ENCODE data around the gene WIZ.
"Not testable (repeated sequence)": the region's sequence is repeated elsewhere in the genome, so short reads cannot be mapped to it uniquely, and the experiment has no call there.

The WIZ gene

DNA sequence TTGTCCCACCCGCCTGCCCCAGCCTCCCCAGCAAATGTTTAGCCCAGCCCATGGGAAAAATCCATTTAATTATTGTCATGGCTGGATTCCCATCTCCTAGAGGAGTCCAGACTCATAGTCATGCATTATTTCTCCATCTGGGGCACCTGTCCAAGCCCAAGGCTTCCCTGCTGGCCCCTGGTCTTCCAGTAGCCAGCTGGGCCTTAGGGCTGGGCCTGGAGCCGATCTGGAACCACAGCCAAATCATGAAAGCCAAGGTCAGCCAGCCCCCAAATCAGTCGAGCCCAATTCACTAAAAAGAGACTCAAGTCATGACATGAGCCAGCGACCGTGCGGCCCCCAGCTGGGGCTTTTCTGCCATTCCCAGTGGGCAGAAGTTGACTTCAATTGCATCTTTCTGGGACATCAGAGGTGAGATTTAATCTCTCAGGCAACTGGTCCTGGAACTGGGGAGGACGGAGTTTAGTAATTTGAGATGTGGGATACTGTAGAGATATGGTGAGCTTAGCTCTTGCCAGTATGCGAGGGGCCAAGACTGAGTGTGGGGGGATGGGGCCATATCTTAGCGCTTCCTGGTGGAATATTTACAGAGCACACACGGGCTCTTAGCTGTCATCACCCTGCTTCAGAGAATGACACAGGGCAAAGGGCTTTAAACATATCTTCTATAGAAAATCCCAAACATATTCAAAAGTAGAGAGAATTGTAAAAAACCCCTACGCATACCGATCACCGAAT is 38.9 kb upstream of the WIZ start:
- no peak for DNase-seq
- Histone ChIP-seq H3K36me3 (no peaks in the 10 kb centered on the region), H3K27ac (no peak overlapping the region), H3K4me3 (ENCODE audit: low read depth, low read length) (no peak overlapping the region), H3K27me3 (ENCODE audit: insufficient read depth, low read depth, severe bottlenecking) (peaks cover 22% of the 10 kb centered on the region), H3K9me3 (ENCODE audit: severe bottlenecking) (no peaks in the 10 kb centered on the region)
- no peak for TF ChIP-seq CTCF (IDR thresholded peaks at IDR 0.05; ENCODE audit: low read depth, low read length)

GRCh38 chr19:15487038-15487437 is 37.3 kb upstream of the WIZ start:
- Histone ChIP-seq H3K36me3 (no peaks in the 10 kb centered on the region), H3K4me3 (ENCODE audit: low read depth, low read length) (no peak overlapping the region), H3K27ac (no peak overlapping the region), H3K9me3 (ENCODE audit: severe bottlenecking) (no peaks in the 10 kb centered on the region), H3K27me3 (ENCODE audit: insufficient read depth, low read depth, severe bottlenecking) (peaks cover 28% of the 10 kb centered on the region)
- TF ChIP-seq CTCF (IDR thresholded peaks at IDR 0.05; ENCODE audit: low read depth, low read length), result no peak
- no peak for DNase-seq

GRCh38 chr19:15485768-15486167 is 36.0 kb upstream of the WIZ start:
- not testable (repeated sequence) for H3K27ac ChIP-seq; H3K9me3 ChIP-seq (ENCODE audit: severe bottlenecking); H3K4me3 ChIP-seq (ENCODE audit: low read depth, low read length); H3K36me3 ChIP-seq; DNase-seq
- peaks cover 39% of the 10 kb centered on the region for H3K27me3 ChIP-seq (ENCODE audit: insufficient read depth, low read depth, severe bottlenecking)

GRCh38 chr19:15480996-15481395 is 31.2 kb upstream of the WIZ start:
- DNase-seq; H3K27ac ChIP-seq; H3K9me3 ChIP-seq (ENCODE audit: severe bottlenecking); H3K4me3 ChIP-seq (ENCODE audit: low read depth, low read length); H3K36me3 ChIP-seq: not testable (repeated sequence)
- H3K27me3 ChIP-seq (ENCODE audit: insufficient read depth, low read depth, severe bottlenecking), result peaks cover 71% of the 10 kb centered on the region

GRCh38 chr19:15479391-15480345 is 29.9 kb upstream of the WIZ start, which contains the start of gene PGLYRP2:
Gene PGLYRP2 (minus strand): TSS chr19:15479501. CDS start chr19:15479371, 130 bp downstream.
- no peak for DNase-seq
- Histone ChIP-seq H3K9me3 (ENCODE audit: severe bottlenecking) (no peaks in the 10 kb centered on the region), H3K36me3 (no peaks in the 10 kb centered on the region)

GRCh38 chr19:15476325-15476724 is 26.6 kb upstream of the WIZ start:
- Histone ChIP-seq H3K36me3 (no peaks in the 10 kb centered on the region), H3K27ac (no peak overlapping the region), H3K27me3 (ENCODE audit: insufficient read depth, low read depth, severe bottlenecking) (peaks cover 87% of the 10 kb centered on the region), H3K4me3 (ENCODE audit: low read depth, low read length) (no peak overlapping the region), H3K9me3 (ENCODE audit: severe bottlenecking) (peaks cover 10% of the 10 kb centered on the region)
- TF ChIP-seq CTCF (IDR thresholded peaks at IDR 0.05; ENCODE audit: low read depth, low read length), result no peak
- DNase-seq, result no peak

More at GRCh38 chr19:15479391-15480345, 29.9 kb upstream of the WIZ start, which contains the start of gene PGLYRP2:
- no peak for TF ChIP-seq CTCF (IDR thresholded peaks at IDR 0.05; ENCODE audit: low read depth, low read length)
- H3K4me3 ChIP-seq (ENCODE audit: low read depth, low read length), result no peak within 1 kb of the TSS
- H3K27ac ChIP-seq, result no peak within 1 kb of the TSS
- H3K27me3 ChIP-seq (ENCODE audit: insufficient read depth, low read depth, severe bottlenecking), result peaks cover 81% of the 10 kb centered on the region

All from WERI-Rb-1 (cell line).